Measurements from ENCODE around the gene PKP4.

The PKP4 gene

GRCh38 chr2:158580760-158581159 lies 124.0 kb downstream of the PKP4 start:
- DNase-seq (ENCODE audit: low spot score in 2 of 2): no peak
- no peaks in the 10 kb centered on the region for H3K4me1 ChIP-seq
- no peaks in the 10 kb centered on the region for H3K27me3 ChIP-seq (ENCODE audit: low read depth)
- H3K36me3 ChIP-seq (replicated peaks): no peaks in the 10 kb centered on the region
- H3K9me3 ChIP-seq: no peaks in the 10 kb centered on the region
- H3K4me3 ChIP-seq: no peak overlapping the region
- in situ Hi-C loops (cut with MboI; ENCODE audit: low sequenced_read_pairs): no loop called here

- in situ Hi-C loops (cut with MboI; ENCODE audit: low sequenced_read_pairs): no loop called here
- DNase-seq (ENCODE audit: low spot score in 2 of 2): no peak
Observed at GRCh38 chr2:158582670-158583069, 125.9 kb downstream of the PKP4 start.

GRCh38 chr2:158583923-158584322 lies 127.2 kb downstream of the PKP4 start:
- Histone ChIP-seq H3K27me3 (ENCODE audit: low read depth) (no peaks in the 10 kb centered on the region), H3K4me3 (no peak overlapping the region), H3K4me1 (no peaks in the 10 kb centered on the region), H3K36me3 (replicated peaks) (no peaks in the 10 kb centered on the region), H3K9me3 (no peaks in the 10 kb centered on the region)
- in situ Hi-C loops (cut with MboI; ENCODE audit: low sequenced_read_pairs): no loop called here
- no peak for DNase-seq (ENCODE audit: low spot score in 2 of 2)

More at GRCh38 chr2:158582670-158583069, 125.9 kb downstream of the PKP4 start:
- Histone ChIP-seq H3K36me3 (replicated peaks) (no peaks in the 10 kb centered on the region), H3K4me3 (no peak overlapping the region), H3K9me3 (no peaks in the 10 kb centered on the region), H3K27me3 (ENCODE audit: low read depth) (no peaks in the 10 kb centered on the region), H3K4me1 (no peaks in the 10 kb centered on the region)

GRCh38 chr2:158586491-158586890 lies 129.7 kb downstream of the PKP4 start:
- Histone ChIP-seq H3K4me3 (no peak overlapping the region), H3K27me3 (ENCODE audit: low read depth) (no peaks in the 10 kb centered on the region), H3K36me3 (replicated peaks) (no peaks in the 10 kb centered on the region), H3K4me1 (peaks cover 5% of the 10 kb centered on the region), H3K9me3 (no peaks in the 10 kb centered on the region)
- in situ Hi-C loops (cut with MboI; ENCODE audit: low sequenced_read_pairs): no loop called here
- DNase-seq (ENCODE audit: low spot score in 2 of 2): no peak

GRCh38 chr2:158589303-158589702 lies 132.6 kb downstream of the PKP4 start:
- H3K4me3 ChIP-seq: no peak overlapping the region
- DNase-seq (ENCODE audit: low spot score in 2 of 2): no peak
- peaks cover 5% of the 10 kb centered on the region for H3K4me1 ChIP-seq
- H3K9me3 ChIP-seq: no peaks in the 10 kb centered on the region
- in situ Hi-C loops (cut with MboI; ENCODE audit: low sequenced_read_pairs): no loop called here
- no peaks in the 10 kb centered on the region for H3K36me3 ChIP-seq (replicated peaks)
- no peaks in the 10 kb centered on the region for H3K27me3 ChIP-seq (ENCODE audit: low read depth)

GRCh38 chr2:158598862-158599517 lies 142.2 kb downstream of the PKP4 start:
- no peaks in the 10 kb centered on the region for H3K27me3 ChIP-seq (ENCODE audit: low read depth)
- in situ Hi-C loops (cut with MboI; ENCODE audit: low sequenced_read_pairs): no loop called here
- no peak for DNase-seq (ENCODE audit: low spot score in 2 of 2)
- no peaks in the 10 kb centered on the region for H3K36me3 ChIP-seq (replicated peaks)
- H3K4me1 ChIP-seq: no peaks in the 10 kb centered on the region
- H3K9me3 ChIP-seq: no peaks in the 10 kb centered on the region
- no peak overlapping the region for H3K4me3 ChIP-seq

GRCh38 chr2:158599609-158600008 lies 142.9 kb downstream of the PKP4 start:
- DNase-seq (ENCODE audit: low spot score in 2 of 2): no peak
- Histone ChIP-seq H3K4me1 (no peaks in the 10 kb centered on the region), H3K27me3 (ENCODE audit: low read depth) (no peaks in the 10 kb centered on the region), H3K9me3 (no peaks in the 10 kb centered on the region), H3K36me3 (replicated peaks) (no peaks in the 10 kb centered on the region), H3K4me3 (no peak overlapping the region)
- in situ Hi-C loops (cut with MboI; ENCODE audit: low sequenced_read_pairs): no loop called here

- in situ Hi-C loops (cut with MboI; ENCODE audit: low sequenced_read_pairs): no loop called here
- no peaks in the 10 kb centered on the region for H3K27me3 ChIP-seq (ENCODE audit: low read depth)
- no peak overlapping the region for H3K4me3 ChIP-seq
- H3K9me3 ChIP-seq: no peaks in the 10 kb centered on the region
- no peaks in the 10 kb centered on the region for H3K36me3 ChIP-seq (replicated peaks)
- H3K4me1 ChIP-seq: no peaks in the 10 kb centered on the region
- no peak for DNase-seq (ENCODE audit: low spot score in 2 of 2)
Observed at GRCh38 chr2:158600155-158600802, 143.5 kb downstream of the PKP4 start.

GRCh38 chr2:158602027-158602426 lies 145.3 kb downstream of the PKP4 start:
- in situ Hi-C loops (cut with MboI; ENCODE audit: low sequenced_read_pairs): no loop called here
- Histone ChIP-seq H3K36me3 (replicated peaks) (no peaks in the 10 kb centered on the region), H3K27me3 (ENCODE audit: low read depth) (no peaks in the 10 kb centered on the region), H3K4me3 (no peak overlapping the region), H3K4me1 (no peaks in the 10 kb centered on the region), H3K9me3 (no peaks in the 10 kb centered on the region)
- no peak for DNase-seq (ENCODE audit: low spot score in 2 of 2)

- DNase-seq (ENCODE audit: low spot score in 2 of 2): no peak
- Histone ChIP-seq H3K4me3 (no peak overlapping the region), H3K27me3 (ENCODE audit: low read depth) (no peaks in the 10 kb centered on the region), H3K4me1 (no peaks in the 10 kb centered on the region), H3K36me3 (replicated peaks) (no peaks in the 10 kb centered on the region), H3K9me3 (no peaks in the 10 kb centered on the region)
- in situ Hi-C loops (cut with MboI; ENCODE audit: low sequenced_read_pairs): no loop called here
Observed at GRCh38 chr2:158603205-158603604, 146.5 kb downstream of the PKP4 start.

- Histone ChIP-seq H3K27me3 (ENCODE audit: low read depth) (no peaks in the 10 kb centered on the region), H3K36me3 (replicated peaks) (no peaks in the 10 kb centered on the region), H3K4me1 (no peaks in the 10 kb centered on the region), H3K9me3 (no peaks in the 10 kb centered on the region), H3K4me3 (no peak overlapping the region)
- in situ Hi-C loops (cut with MboI; ENCODE audit: low sequenced_read_pairs): no loop called here
- DNase-seq (ENCODE audit: low spot score in 2 of 2): no peak
Observed at GRCh38 chr2:158603986-158604385, 147.2 kb downstream of the PKP4 start.

GRCh38 chr2:158610059-158610458 lies 153.3 kb downstream of the PKP4 start:
- Histone ChIP-seq H3K9me3 (no peaks in the 10 kb centered on the region), H3K4me1 (peaks cover 13% of the 10 kb centered on the region), H3K4me3 (no peak overlapping the region), H3K36me3 (replicated peaks) (no peaks in the 10 kb centered on the region), H3K27me3 (ENCODE audit: low read depth) (no peaks in the 10 kb centered on the region)
- peak in 1 of 2 experiments; percentile 22 for DNase-seq (ENCODE audit: low spot score in 2 of 2)
- in situ Hi-C loops (cut with MboI; ENCODE audit: low sequenced_read_pairs): no loop called here

- Histone ChIP-seq H3K36me3 (replicated peaks) (peaks cover 4% of the 10 kb centered on the region; the same call in 1 of the 2 replicates), H3K27me3 (ENCODE audit: low read depth) (no peaks in the 10 kb centered on the region), H3K9me3 (no peaks in the 10 kb centered on the region), H3K4me1 (no peaks in the 10 kb centered on the region), H3K4me3 (no peak overlapping the region)
- in situ Hi-C loops (cut with MboI; ENCODE audit: low sequenced_read_pairs): no loop called here
- no peak for DNase-seq (ENCODE audit: low spot score in 2 of 2)
Observed at GRCh38 chr2:158616480-158617000, 159.8 kb downstream of the PKP4 start.

GRCh38 chr2:158618891-158619490 lies 162.2 kb downstream of the PKP4 start:
- Histone ChIP-seq H3K4me3 (no peak overlapping the region), H3K9me3 (no peaks in the 10 kb centered on the region), H3K36me3 (replicated peaks) (peaks cover 7% of the 10 kb centered on the region), H3K4me1 (no peaks in the 10 kb centered on the region), H3K27me3 (ENCODE audit: low read depth) (no peaks in the 10 kb centered on the region)
- in situ Hi-C loops (cut with MboI; ENCODE audit: low sequenced_read_pairs): no loop called here
- DNase-seq (ENCODE audit: low spot score in 2 of 2): no peak
